Measurements from ENCODE around the gene SIT1. TPM values are rescaled to one million over a fixed set of nuclear protein-coding genes. Genes with fewer than 3 reads are reported as not detected.

Gene SIT1
- total and polyA plus RNA-seq, 3 donors from 2014 or later, result 0.43 to 1.6 TPM; not detected in 1

DNA sequence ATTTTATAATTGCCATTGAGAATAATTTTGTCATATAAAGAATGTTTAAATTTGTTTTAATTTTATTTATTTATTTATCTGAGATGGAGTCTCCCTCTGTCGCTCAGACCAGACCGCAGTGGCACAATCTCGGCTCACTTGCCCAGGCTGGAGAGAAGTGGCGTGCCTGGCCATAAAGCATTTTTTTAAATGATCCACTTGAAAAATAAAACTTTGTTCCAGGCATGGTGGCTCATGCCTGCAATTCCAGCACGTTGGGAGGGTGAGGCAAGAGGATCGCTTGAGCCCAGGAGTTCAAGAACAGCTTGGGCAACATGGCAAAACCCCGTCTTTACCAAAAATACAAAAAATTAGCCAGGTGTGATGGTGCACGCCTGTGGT is 2.1 kb upstream of the SIT1 start:
- H3K4me3 ChIP-seq, result no peak overlapping the region
- no peaks in the 10 kb centered on the region for H3K9me3 ChIP-seq
- no peak overlapping the region for H3K27ac ChIP-seq
- peak; percentile 13 for DNase-seq
- H3K4me1 ChIP-seq, result no peaks in the 10 kb centered on the region
- TF ChIP-seq, protein P1, sequence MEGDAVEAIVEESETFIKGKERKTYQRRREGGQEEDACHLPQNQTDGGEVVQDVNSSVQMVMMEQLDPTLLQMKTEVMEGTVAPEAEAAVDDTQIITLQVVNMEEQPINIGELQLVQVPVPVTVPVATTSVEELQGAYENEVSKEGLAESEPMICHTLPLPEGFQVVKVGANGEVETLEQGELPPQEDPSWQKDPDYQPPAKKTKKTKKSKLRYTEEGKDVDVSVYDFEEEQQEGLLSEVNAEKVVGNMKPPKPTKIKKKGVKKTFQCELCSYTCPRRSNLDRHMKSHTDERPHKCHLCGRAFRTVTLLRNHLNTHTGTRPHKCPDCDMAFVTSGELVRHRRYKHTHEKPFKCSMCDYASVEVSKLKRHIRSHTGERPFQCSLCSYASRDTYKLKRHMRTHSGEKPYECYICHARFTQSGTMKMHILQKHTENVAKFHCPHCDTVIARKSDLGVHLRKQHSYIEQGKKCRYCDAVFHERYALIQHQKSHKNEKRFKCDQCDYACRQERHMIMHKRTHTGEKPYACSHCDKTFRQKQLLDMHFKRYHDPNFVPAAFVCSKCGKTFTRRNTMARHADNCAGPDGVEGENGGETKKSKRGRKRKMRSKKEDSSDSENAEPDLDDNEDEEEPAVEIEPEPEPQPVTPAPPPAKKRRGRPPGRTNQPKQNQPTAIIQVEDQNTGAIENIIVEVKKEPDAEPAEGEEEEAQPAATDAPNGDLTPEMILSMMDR (IDR thresholded peaks at IDR 0.05), result no peak
- TF ChIP-seq POLR2A (IDR thresholded peaks at IDR 0.05), result no peak
- intact Hi-C loops (cut with DNase I; ENCODE audit: low total_unique reads), result no loop called here
- WGBS, 2 donors, result 93 to 94% methylated on average over 8 of the region's 8 CpGs
- H3K27me3 ChIP-seq, result no peaks in the 10 kb centered on the region
- no peaks in the 10 kb centered on the region for H3K36me3 ChIP-seq (ENCODE audit: low read depth, missing control alignments)

DNA sequence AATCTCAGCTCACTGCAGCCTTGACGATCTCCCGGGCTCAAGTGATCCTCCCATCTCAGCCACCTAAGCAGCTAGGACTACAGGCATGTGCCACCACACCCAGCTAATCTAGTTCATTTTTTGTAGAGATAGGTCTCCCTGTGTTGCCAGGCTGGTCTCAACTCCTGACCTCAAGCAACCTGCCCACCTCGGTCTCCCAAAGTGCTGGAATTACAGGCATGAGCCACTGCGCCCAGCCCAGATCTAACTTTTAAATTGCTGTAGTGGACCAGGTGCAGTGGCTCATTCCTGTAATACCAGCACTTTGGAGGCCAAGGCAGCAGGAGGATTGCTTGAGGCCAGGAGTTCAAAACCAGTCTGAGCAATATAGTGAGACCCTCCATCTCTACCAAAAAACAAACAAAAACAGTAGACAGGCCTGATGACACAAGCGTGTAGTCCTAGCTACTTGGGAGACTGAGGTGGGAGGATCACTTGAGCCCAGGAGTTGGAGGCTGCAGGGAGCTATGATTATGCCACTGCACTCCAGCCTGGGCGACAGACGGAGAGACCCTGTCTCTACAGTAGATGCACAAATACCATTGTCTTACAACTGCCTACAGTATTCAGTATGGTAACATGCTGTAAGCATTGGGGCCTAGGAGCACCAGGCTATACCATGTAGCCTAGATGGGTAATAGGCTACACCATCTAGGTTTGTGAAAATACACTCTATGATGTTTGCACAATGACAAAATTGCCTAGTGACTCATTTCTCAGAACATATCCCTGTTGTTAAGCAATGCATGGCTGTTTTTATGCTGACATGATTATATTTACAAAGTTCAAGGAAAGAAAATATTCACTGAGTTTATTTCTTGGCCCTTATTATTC is 1.5 kb upstream of the SIT1 start:
- Histone ChIP-seq H3K27me3 (no peaks in the 10 kb centered on the region), H3K4me3 (no peak overlapping the region), H3K27ac (no peak overlapping the region), H3K9me3 (no peaks in the 10 kb centered on the region), H3K4me1 (peaks cover 2% of the 10 kb centered on the region), H3K36me3 (ENCODE audit: low read depth, missing control alignments) (no peaks in the 10 kb centered on the region)
- WGBS, 2 donors, result 79 to 84% methylated on average over 7 of the region's 7 CpGs
- intact Hi-C loops (cut with DNase I; ENCODE audit: low total_unique reads), result no loop called here
- DNase-seq, result peak; percentile 4
- TF ChIP-seq, protein P1 (IDR thresholded peaks at IDR 0.05), result no peak
- TF ChIP-seq POLR2A (IDR thresholded peaks at IDR 0.05), result no peak

DNA sequence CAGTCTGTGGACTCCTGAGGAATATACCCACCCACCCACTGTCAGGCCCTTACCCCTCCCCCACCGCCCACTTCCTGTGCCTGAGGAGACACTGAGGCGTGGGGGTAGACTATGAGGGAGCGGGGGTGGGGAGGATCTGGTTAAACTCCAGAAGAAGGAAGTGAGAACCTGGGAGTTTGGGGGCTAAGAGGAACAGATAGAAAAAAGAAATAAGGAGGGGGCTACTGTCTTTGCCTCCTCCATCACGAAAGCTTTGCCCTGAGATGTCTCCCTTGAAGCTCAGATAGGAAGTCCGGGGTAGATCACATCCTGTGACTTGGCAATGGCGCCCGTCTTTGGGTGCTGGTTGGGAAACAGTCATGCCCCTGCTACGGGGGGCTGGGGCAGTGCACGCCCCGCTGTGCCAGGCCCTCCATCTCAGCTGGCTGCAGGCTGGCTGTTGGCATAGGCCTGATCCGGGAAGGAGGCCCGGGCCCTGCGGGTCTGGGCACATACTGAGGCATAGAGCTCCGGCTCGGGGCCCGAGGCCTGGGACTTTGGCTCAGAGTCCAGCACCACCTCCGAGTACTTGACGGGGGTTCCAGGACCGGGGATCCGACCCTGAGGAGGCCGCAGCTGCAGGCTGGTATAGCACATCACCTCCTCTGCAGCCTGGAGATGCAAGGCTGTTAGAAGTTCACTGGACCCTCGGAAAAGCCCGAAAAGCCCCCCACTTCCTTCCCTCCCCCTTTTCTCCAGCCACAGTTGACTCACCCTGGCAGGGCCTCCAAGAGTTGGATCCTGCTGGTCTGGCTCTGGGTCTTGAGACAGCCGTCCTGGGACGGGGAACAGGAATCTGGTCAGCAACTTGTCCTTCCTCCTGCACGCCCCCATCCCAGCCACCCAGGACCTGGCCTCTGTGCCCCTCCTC is 1.0 kb downstream of the SIT1 start:
- WGBS, 2 donors, result 73 to 90% methylated on average over 11 to 26 of the region's 26 CpGs
- Histone ChIP-seq H3K27ac (no peak overlapping the region), H3K4me3 (no peak overlapping the region), H3K27me3 (no peaks in the 10 kb centered on the region), H3K36me3 (ENCODE audit: low read depth, missing control alignments) (no peaks in the 10 kb centered on the region), H3K4me1 (peaks cover 4% of the 10 kb centered on the region), H3K9me3 (no peaks in the 10 kb centered on the region)
- TF ChIP-seq, protein P1 (IDR thresholded peaks at IDR 0.05), result no peak
- no peak for TF ChIP-seq POLR2A (IDR thresholded peaks at IDR 0.05)
- DNase-seq, result no peak
- intact Hi-C loops (cut with DNase I; ENCODE audit: low total_unique reads), result no loop called here

DNA sequence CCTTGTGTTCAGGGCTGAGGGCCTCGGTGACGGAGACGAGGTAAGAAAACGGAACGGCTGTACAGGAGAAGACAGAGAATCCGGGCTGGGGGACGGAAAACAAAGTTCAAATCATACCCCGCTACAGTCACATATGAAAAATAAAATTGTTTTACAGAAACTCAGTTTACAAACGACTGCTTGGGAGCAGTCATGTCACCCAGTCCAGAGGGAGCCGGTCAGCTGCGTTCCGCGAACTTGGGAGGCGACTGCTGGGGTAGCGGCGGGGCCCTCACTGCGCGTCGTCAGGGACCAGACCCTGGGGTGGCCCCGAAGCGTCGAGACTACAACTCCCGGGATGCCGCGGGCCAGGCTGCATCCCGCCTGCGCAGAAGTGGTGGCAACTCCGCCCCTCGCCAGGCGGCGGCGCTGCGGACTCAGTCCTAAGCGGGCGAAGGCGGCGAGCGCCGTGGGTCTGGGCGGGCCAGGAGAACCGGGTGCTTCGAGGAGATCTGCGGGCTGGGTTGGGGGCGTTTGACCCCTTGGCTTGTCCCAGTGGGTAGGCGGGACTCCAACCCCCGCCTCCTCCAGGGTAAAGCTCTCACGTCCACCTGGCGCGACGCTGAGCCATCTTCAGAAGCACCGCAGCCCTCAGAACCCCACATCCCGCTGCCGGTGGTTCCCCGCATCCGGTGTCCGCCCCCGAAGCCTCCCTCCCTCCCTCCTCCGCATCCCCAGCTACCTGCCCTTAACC is 4.0 kb downstream of the SIT1 start:
- H3K27ac ChIP-seq, result peak overlapping the region; percentile 40 to 75
- no peaks in the 10 kb centered on the region for H3K9me3 ChIP-seq
- TF ChIP-seq, protein P1 (IDR thresholded peaks at IDR 0.05), result peak; percentile 92 to 98 (median 94)
- peak; percentile 50 for TF ChIP-seq POLR2A (IDR thresholded peaks at IDR 0.05)
- 1% methylated on average over 14 to 53 of the region's 58 CpGs for WGBS, 2 donors
- intact Hi-C loops (cut with DNase I; ENCODE audit: low total_unique reads), result no loop called here
- H3K4me1 ChIP-seq, result peaks cover 4% of the 10 kb centered on the region
- H3K36me3 ChIP-seq (ENCODE audit: low read depth, missing control alignments), result no peaks in the 10 kb centered on the region
- no peaks in the 10 kb centered on the region for H3K27me3 ChIP-seq
- peak; percentile 95 for DNase-seq
- H3K4me3 ChIP-seq, result peak overlapping the region; percentile 66 to 68

Data from testis (tissue), 3 donors.